Hippocampal formation (tissue), 2 donors: ENCODE measurements around the gene SPP2.

Source experiments
- DNase-seq, 2 donors: peaks; one replicate each; lab custom pipeline; 2025; lab: John Stamatoyannopoulos, UW

Gene SPP2

GRCh38 chr2:234092344-234092743, 41.8 kb downstream of the SPP2 start:
- no peak for DNase-seq

- DNase-seq: no peak
These were observed 44.8 kb downstream of the SPP2 start for GRCh38 chr2:234095301-234095700.

- DNase-seq: no peak
These were observed 45.7 kb downstream of the SPP2 start for GRCh38 chr2:234096164-234096563.

GRCh38 chr2:234098681-234099080, 48.2 kb downstream of the SPP2 start:
- DNase-seq: no peak

- no peak for DNase-seq
These were observed 48.8 kb downstream of the SPP2 start for GRCh38 chr2:234099266-234099665.

- no peak for DNase-seq
These were observed 50.2 kb downstream of the SPP2 start for GRCh38 chr2:234100686-234101085.

- no peak for DNase-seq
These were observed 51.6 kb downstream of the SPP2 start for GRCh38 chr2:234102112-234102511.

- peak in 1 of 2 donors; percentile 8 for DNase-seq
These were observed 57.4 kb downstream of the SPP2 start for GRCh38 chr2:234107861-234108260.

- DNase-seq: no peak
These were observed 58.8 kb downstream of the SPP2 start for GRCh38 chr2:234109321-234109720.

GRCh38 chr2:234110219-234110618, 59.7 kb downstream of the SPP2 start:
- DNase-seq: no peak

GRCh38 chr2:234111523-234111922, 61.0 kb downstream of the SPP2 start:
- DNase-seq: no peak

- no peak for DNase-seq
These were observed 65.5 kb downstream of the SPP2 start for GRCh38 chr2:234116010-234116409.

GRCh38 chr2:234121999-234122398, 71.5 kb downstream of the SPP2 start:
- DNase-seq: no peak

- DNase-seq: no peak
These were observed 75.1 kb downstream of the SPP2 start for GRCh38 chr2:234125451-234126145.

- no peak for DNase-seq
These were observed 75.6 kb downstream of the SPP2 start for GRCh38 chr2:234126146-234126470.
